Measurements from ENCODE around the gene DROSHA. TPM values are rescaled to one million over a fixed set of nuclear protein-coding genes. Genes with fewer than 3 reads are reported as not detected.

The DROSHA gene
- total and polyA plus RNA-seq, 2 of the 8 experiments (the other 6 are each of a cell fraction or from before 2014, with no cell fraction given): 65.9 to 122 TPM

- H2BK5ac ChIP-seq (ENCODE audit: low read depth, low read length): no peak overlapping the region
- H3K9ac ChIP-seq (replicated peaks in 1 of 4; ENCODE audit: extremely low read depth in 1 of 4, low read depth in 3 of 4, low read length in 3 of 4): no peak overlapping the region
- H4K20me1 ChIP-seq (replicated peaks in 1 of 2; ENCODE audit: control insufficient read depth in 1 of 2, insufficient read depth in 2 of 2, low read length in 2 of 2): no peaks in the 10 kb centered on the region
- no peak overlapping the region for H2AK5ac ChIP-seq (ENCODE audit: low read depth, low read length)
- 90% methylated on average over 7 of the region's 7 CpGs; no CpG with 5 or more reads in 1 of the 2 experiments for WGBS, 2 experiments (ENCODE audit: extremely low coverage in 1 of 2, insufficient coverage in 1 of 2, insufficient read length in 1 of 2, insufficient replicate concordance in 2 of 2, low coverage in 1 of 2, low lambda C conversion rate in 2 of 2, missing lambda C conversion rate in 1 of 2)
- no peak overlapping the region for H2BK15ac ChIP-seq (ENCODE audit: low read length)
- ChIA-PET POLR2A (ENCODE audit: partially characterized antibody) (no interaction called here), CTCF (ENCODE audit: partially characterized antibody) (no interaction called here)
- no peaks in the 10 kb centered on the region for H3K23me2 ChIP-seq (ENCODE audit: low read depth, low read length)
- no peak overlapping the region for H4K91ac ChIP-seq (replicated peaks; ENCODE audit: insufficient read length, low read length)
- no peak overlapping the region for H3K27ac ChIP-seq (ENCODE audit: low read depth, low read length)
- H3K27me3 ChIP-seq (replicated peaks in 1 of 4; ENCODE audit: control insufficient read depth in 3 of 4, extremely low read depth in 1 of 4, insufficient read depth in 3 of 4, low read length in 3 of 4): no peaks in the 10 kb centered on the region
- no peak overlapping the region for H2BK12ac ChIP-seq (ENCODE audit: low read depth, low read length)
- no peak overlapping the region for H3K4me3 ChIP-seq (ENCODE audit: extremely low read depth in 1 of 4, insufficient read depth in 2 of 4, low read depth in 3 of 4, low read length in 4 of 4)
- peaks cover 0 to 7% (median 5%) of the 10 kb centered on the region in 4 experiments; a peak in 5 of 7 replicates for H3K4me1 ChIP-seq (replicated peaks in 1 of 4; ENCODE audit: control insufficient read depth in 3 of 4, insufficient read depth in 4 of 4, low read length in 3 of 4)
- no peak overlapping the region for H3K18ac ChIP-seq (ENCODE audit: extremely low read depth, low read length)
- H3K23ac ChIP-seq (ENCODE audit: insufficient read length): no peak overlapping the region
- peaks cover 4 to 34% (median 17%) of the 10 kb centered on the region in 4 experiments; a peak in 6 of 8 replicates for H3K36me3 ChIP-seq (ENCODE audit: control insufficient read depth in 2 of 4, insufficient read depth in 4 of 4, low read length in 3 of 4)
- FAIRE-seq (no peak), DNase-seq (ENCODE audit: low read depth in 1 of 2, low spot score in 2 of 2) (no peak)
- H3K56ac ChIP-seq (replicated peaks; ENCODE audit: insufficient read length, low read depth, low read length): no peak overlapping the region
- H4K8ac ChIP-seq (ENCODE audit: extremely low read depth, insufficient read depth, low read length): no peak overlapping the region
- TF ChIP-seq BCL11A (IDR thresholded peaks at IDR 0.05; ENCODE audit: low read depth in 2 of 2, low read length in 2 of 2) (no peak), CHD1 (IDR thresholded peaks at IDR 0.05; ENCODE audit: low read depth, low read length) (no peak), CTBP2 (IDR thresholded peaks at IDR 0.05; ENCODE audit: borderline replicate concordance, insufficient read depth, insufficient read length, low read length) (no peak)
- H4K5ac ChIP-seq (ENCODE audit: insufficient read length, low read depth, low read length): no peak overlapping the region
- H3K4me2 ChIP-seq (ENCODE audit: insufficient read depth in 1 of 2, low read depth in 2 of 2, low read length in 2 of 2): no peak overlapping the region
- no peak overlapping the region for H3K14ac ChIP-seq (ENCODE audit: insufficient read length)
- H2BK120ac ChIP-seq (replicated peaks; ENCODE audit: low read depth, low read length): no peak overlapping the region
- no peaks in the 10 kb centered on the region for H3K9me3 ChIP-seq (ENCODE audit: insufficient read depth in 2 of 2, low read depth in 1 of 2, low read length in 1 of 2)
- no peak overlapping the region for H3K4ac ChIP-seq (replicated peaks; ENCODE audit: insufficient read length, low read depth, low read length)
- H3K79me1 ChIP-seq (ENCODE audit: low read depth, low read length): no peaks in the 10 kb centered on the region
- H3K79me2 ChIP-seq (ENCODE audit: control insufficient read depth in 1 of 2, insufficient read depth in 2 of 2, low read length in 2 of 2): no peaks in the 10 kb centered on the region
- no peak overlapping the region for H2BK20ac ChIP-seq (ENCODE audit: low read length)
- no peak overlapping the region for H2AFZ ChIP-seq (ENCODE audit: low read length)
These were observed 82.7 kb downstream of the DROSHA start for GRCh38 chr5:31449174-31449573.

All from H1 (cell line).